Fibroblast of lung (primary cell): ENCODE results near the gene ZFP42.

Experiments used
- CTCF ChIP-seq, 2 donors: IDR thresholded peaks in 1 of 2; conservative IDR thresholded peaks in 1 of 2; 1 replicate in 1 of 2; 2 replicates in 1 of 2; pipeline ENCODE4 v1.5.1; 2011 to 2012; ENCODE audit warnings: low read length in 2 of 2, control low read depth in 1 of 2, inconsistent platforms in 1 of 2, low read depth in 1 of 2, mild to moderate bottlenecking in 1 of 2
- EZH2 ChIP-seq: IDR thresholded peaks from 2 replicates; pipeline ENCODE4 v1.5.1; 2012; ENCODE audit warnings: low read length, control low read depth, mild to moderate bottlenecking; ENCODE audit errors: missing control alignments

- TF ChIP-seq CTCF (conservative IDR thresholded peaks at IDR 0.05 in 1 of 2, IDR thresholded peaks at IDR 0.05 in 1 of 2; ENCODE audit: low read depth in 1 of 2, low read length in 2 of 2) (no peak), EZH2 (no peak)
These were observed 41.6 kb downstream of the ZFP42 start for GRCh38 chr4:188037003-188037713.
